ENCODE data around the gene PCBD2. TPM values are rescaled to one million over a fixed set of nuclear protein-coding genes. Genes with fewer than 3 reads are reported as not detected.
A peak's percentile ranks its signal among the peaks of the same experiment; 100 is the strongest.

Gene PCBD2
- total RNA-seq, 2 experiments from 2014 or later = 13.4 to 13.7 TPM

- Mint-ChIP-seq H3K27ac (no peak overlapping the region), H3K27me3 (no peaks in the 10 kb centered on the region), H3K4me3 (no peak overlapping the region), H3K9me3 (ENCODE audit: low read depth) (no peaks in the 10 kb centered on the region), H3K36me3 (peaks cover 6% of the 10 kb centered on the region), H3K4me1 (no peaks in the 10 kb centered on the region)
- CTCF ChIA-PET = interaction anchor here (1.0 to 1.6 kb wide), 2 partner anchors 16 to 356 kb away, joined by 3 read pairs; no protein-coding TSS in a partner anchor
- ATAC-seq = no peak
- DNase-seq = no peak
Observed at GRCh38 chr5:134948911-134949310, 44.0 kb downstream of the PCBD2 start.

GRCh38 chr5:134949316-134949715, 44.4 kb downstream of the PCBD2 start:
- CTCF ChIA-PET = interaction anchor here (1.0 to 1.6 kb wide), 2 partner anchors 16 to 356 kb away, joined by 3 read pairs; no protein-coding TSS in a partner anchor
- no peaks in the 10 kb centered on the region for H3K27me3 Mint-ChIP-seq
- no peak overlapping the region for H3K27ac Mint-ChIP-seq
- H3K36me3 Mint-ChIP-seq = peaks cover 9% of the 10 kb centered on the region
- H3K4me1 Mint-ChIP-seq = no peaks in the 10 kb centered on the region
- no peak for DNase-seq
- H3K9me3 Mint-ChIP-seq (ENCODE audit: low read depth) = peaks cover 3% of the 10 kb centered on the region
- no peak for ATAC-seq
- no peak overlapping the region for H3K4me3 Mint-ChIP-seq

GRCh38 chr5:134957920-134958608, 53.1 kb downstream of the PCBD2 start:
- H3K9me3 Mint-ChIP-seq (ENCODE audit: low read depth) = peaks cover 6% of the 10 kb centered on the region
- no peak overlapping the region for H3K4me3 Mint-ChIP-seq
- no peak overlapping the region for H3K27ac Mint-ChIP-seq
- H3K36me3 Mint-ChIP-seq = peaks cover 10% of the 10 kb centered on the region
- CTCF ChIA-PET = no interaction called here
- no peak for DNase-seq
- no peak for ATAC-seq
- no peaks in the 10 kb centered on the region for H3K27me3 Mint-ChIP-seq
- no peaks in the 10 kb centered on the region for H3K4me1 Mint-ChIP-seq

- peaks cover 6% of the 10 kb centered on the region for H3K9me3 Mint-ChIP-seq (ENCODE audit: low read depth)
- H3K36me3 Mint-ChIP-seq = peaks cover 10% of the 10 kb centered on the region
- no peaks in the 10 kb centered on the region for H3K4me1 Mint-ChIP-seq
- H3K4me3 Mint-ChIP-seq = no peak overlapping the region
- no peak overlapping the region for H3K27ac Mint-ChIP-seq
- H3K27me3 Mint-ChIP-seq = no peaks in the 10 kb centered on the region
- no peak for DNase-seq
- CTCF ChIA-PET = no interaction called here
- no peak for ATAC-seq
Observed at GRCh38 chr5:134958755-134959154, 53.8 kb downstream of the PCBD2 start.

GRCh38 chr5:134963098-134963497, 58.2 kb downstream of the PCBD2 start:
- Mint-ChIP-seq H3K36me3 (peaks cover 2% of the 10 kb centered on the region), H3K4me1 (peaks cover 16% of the 10 kb centered on the region), H3K4me3 (no peak overlapping the region), H3K9me3 (ENCODE audit: low read depth) (no peaks in the 10 kb centered on the region), H3K27ac (no peak overlapping the region), H3K27me3 (no peaks in the 10 kb centered on the region)
- DNase-seq = no peak
- ATAC-seq = no peak
- CTCF ChIA-PET = no interaction called here

- peaks cover 4% of the 10 kb centered on the region for H3K36me3 Mint-ChIP-seq
- CTCF ChIA-PET = interaction anchor here (1.2 kb wide), 1 partner anchor 16 kb away, joined by 3 read pairs; no protein-coding TSS in a partner anchor
Observed at GRCh38 chr5:134964359-134965270, 59.7 kb downstream of the PCBD2 start.

GRCh38 chr5:134965271-134965825, 60.4 kb downstream of the PCBD2 start:
- ATAC-seq (no peak), DNase-seq (no peak)
- H3K27ac Mint-ChIP-seq = no peak overlapping the region
- H3K36me3 Mint-ChIP-seq = peaks cover 4% of the 10 kb centered on the region
- H3K4me3 Mint-ChIP-seq = no peak overlapping the region
- no peaks in the 10 kb centered on the region for H3K9me3 Mint-ChIP-seq (ENCODE audit: low read depth)
- peaks cover 16% of the 10 kb centered on the region for H3K4me1 Mint-ChIP-seq
- CTCF ChIA-PET = interaction anchor here (1.2 kb wide), 1 partner anchor 17 kb away, joined by 3 read pairs; no protein-coding TSS in a partner anchor
- H3K27me3 Mint-ChIP-seq = no peaks in the 10 kb centered on the region

More at GRCh38 chr5:134964359-134965270, 59.7 kb downstream of the PCBD2 start:
- ATAC-seq (peak; percentile 72), DNase-seq (no peak)
- H3K9me3 Mint-ChIP-seq (ENCODE audit: low read depth) = no peaks in the 10 kb centered on the region
- H3K27me3 Mint-ChIP-seq = no peaks in the 10 kb centered on the region
- H3K4me3 Mint-ChIP-seq = no peak overlapping the region
- H3K4me1 Mint-ChIP-seq = peaks cover 16% of the 10 kb centered on the region
- peak overlapping the region; percentile 51 for H3K27ac Mint-ChIP-seq

- no peak within 1 kb of the TSS for H3K27ac Mint-ChIP-seq
Observed at GRCh38 chr5:134967607-134968006, 62.7 kb downstream of the PCBD2 start, which contains the start of gene CATSPER3. CATSPER3 (plus strand) TSS chr5:134967907; CDS start chr5:134967992, 85 bp downstream.

GRCh38 chr5:134968055-134968454, 63.1 kb downstream of the PCBD2 start:
- ATAC-seq (no peak), DNase-seq (no peak)
- Mint-ChIP-seq H3K27ac (no peak overlapping the region), H3K36me3 (peaks cover 4% of the 10 kb centered on the region), H3K27me3 (no peaks in the 10 kb centered on the region), H3K9me3 (ENCODE audit: low read depth) (no peaks in the 10 kb centered on the region), H3K4me1 (peaks cover 16% of the 10 kb centered on the region), H3K4me3 (no peak overlapping the region)
- CTCF ChIA-PET = no interaction called here

More at GRCh38 chr5:134967607-134968006, 62.7 kb downstream of the PCBD2 start, which contains the start of gene CATSPER3:
- no peak for DNase-seq
- no peak within 1 kb of the TSS for H3K4me3 Mint-ChIP-seq
- H3K27me3 Mint-ChIP-seq = no peaks in the 10 kb centered on the region
- H3K4me1 Mint-ChIP-seq = peaks cover 16% of the 10 kb centered on the region
- no peaks in the 10 kb centered on the region for H3K9me3 Mint-ChIP-seq (ENCODE audit: low read depth)
- peaks cover 4% of the 10 kb centered on the region for H3K36me3 Mint-ChIP-seq
- ATAC-seq = no peak
- CTCF ChIA-PET = no interaction called here

GRCh38 chr5:134969166-134969565, 64.2 kb downstream of the PCBD2 start:
- Mint-ChIP-seq H3K4me3 (no peak overlapping the region), H3K4me1 (peaks cover 14% of the 10 kb centered on the region), H3K27me3 (no peaks in the 10 kb centered on the region), H3K27ac (no peak overlapping the region), H3K9me3 (ENCODE audit: low read depth) (no peaks in the 10 kb centered on the region), H3K36me3 (peaks cover 4% of the 10 kb centered on the region)
- ATAC-seq (no peak), DNase-seq (no peak)
- CTCF ChIA-PET = no interaction called here

- Mint-ChIP-seq H3K27me3 (no peaks in the 10 kb centered on the region), H3K4me3 (no peak overlapping the region), H3K36me3 (peaks cover 7% of the 10 kb centered on the region), H3K4me1 (no peaks in the 10 kb centered on the region), H3K9me3 (ENCODE audit: low read depth) (peaks cover 6% of the 10 kb centered on the region), H3K27ac (no peak overlapping the region)
- CTCF ChIA-PET = no interaction called here
- no peak for DNase-seq
- no peak for ATAC-seq
Observed at GRCh38 chr5:134975078-134975715, 70.3 kb downstream of the PCBD2 start.

GRCh38 chr5:134975843-134976242, 70.9 kb downstream of the PCBD2 start:
- H3K27me3 Mint-ChIP-seq = no peaks in the 10 kb centered on the region
- peaks cover 6% of the 10 kb centered on the region for H3K9me3 Mint-ChIP-seq (ENCODE audit: low read depth)
- ATAC-seq = no peak
- peaks cover 7% of the 10 kb centered on the region for H3K36me3 Mint-ChIP-seq
- CTCF ChIA-PET = no interaction called here
- no peak overlapping the region for H3K27ac Mint-ChIP-seq
- H3K4me1 Mint-ChIP-seq = no peaks in the 10 kb centered on the region
- H3K4me3 Mint-ChIP-seq = no peak overlapping the region
- no peak for DNase-seq

- no peaks in the 10 kb centered on the region for H3K27me3 Mint-ChIP-seq
- H3K27ac Mint-ChIP-seq = no peak overlapping the region
- ATAC-seq (no peak), DNase-seq (no peak)
- no peaks in the 10 kb centered on the region for H3K4me1 Mint-ChIP-seq
- no peak overlapping the region for H3K4me3 Mint-ChIP-seq
- H3K9me3 Mint-ChIP-seq (ENCODE audit: low read depth) = peaks cover 9% of the 10 kb centered on the region
- CTCF ChIA-PET = no interaction called here
- H3K36me3 Mint-ChIP-seq = peaks cover 7% of the 10 kb centered on the region
Observed at GRCh38 chr5:134976841-134977240, 71.9 kb downstream of the PCBD2 start.
